GM19025 (cell line): ENCODE data around the gene KIF19.

Source experiments
- ATAC-seq: cut with Tn5 transposase; IDR thresholded peaks from one replicate; pipeline ENCODE4 v1.9.1; 2021; ENCODE audit warnings: mild to moderate bottlenecking, low read depth, moderate library complexity; ENCODE audit not compliant: unreplicated experiment

The KIF19 gene

DNA sequence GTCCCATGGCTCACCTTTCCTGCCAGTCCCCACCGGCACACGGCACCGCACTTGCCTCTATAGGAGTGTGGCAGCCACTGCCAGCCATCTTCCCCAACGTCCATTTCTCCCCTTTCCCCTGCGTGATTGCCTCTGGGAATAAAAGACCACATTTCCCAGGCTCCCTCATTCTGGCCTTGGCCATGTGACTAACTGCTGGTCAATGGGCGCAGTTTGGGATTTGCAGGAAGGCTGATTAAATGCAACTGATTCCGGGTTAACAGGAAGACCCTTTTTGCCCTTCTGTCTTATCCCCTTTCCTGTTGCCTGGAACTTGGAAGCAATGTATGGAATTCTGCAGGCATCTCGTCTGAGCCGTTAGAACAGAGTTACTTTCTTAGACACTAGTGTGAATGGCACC lies 32.7 kb downstream of the KIF19 start:
- no peak for ATAC-seq

DNA sequence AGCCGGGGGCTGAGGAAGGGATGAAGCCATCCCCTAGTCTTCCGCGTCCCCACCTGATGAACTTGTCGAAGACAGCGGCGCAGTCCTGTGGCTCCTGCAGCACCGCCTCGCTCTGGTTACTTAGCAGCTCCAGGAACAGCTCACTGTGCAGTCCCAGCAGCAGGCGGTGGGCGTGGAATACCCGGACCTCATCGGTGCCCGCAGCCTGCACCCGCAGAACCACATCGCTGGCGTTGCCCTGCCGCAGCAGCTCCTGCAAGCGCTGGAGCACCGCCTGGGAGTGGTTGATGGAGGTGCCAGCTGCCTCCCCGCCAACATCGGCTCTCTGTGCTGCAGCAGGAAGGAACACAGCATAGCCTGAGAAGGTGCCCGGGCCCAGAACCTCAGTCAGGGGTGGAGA lies 33.9 kb downstream of the KIF19 start:
- ATAC-seq: no peak

DNA sequence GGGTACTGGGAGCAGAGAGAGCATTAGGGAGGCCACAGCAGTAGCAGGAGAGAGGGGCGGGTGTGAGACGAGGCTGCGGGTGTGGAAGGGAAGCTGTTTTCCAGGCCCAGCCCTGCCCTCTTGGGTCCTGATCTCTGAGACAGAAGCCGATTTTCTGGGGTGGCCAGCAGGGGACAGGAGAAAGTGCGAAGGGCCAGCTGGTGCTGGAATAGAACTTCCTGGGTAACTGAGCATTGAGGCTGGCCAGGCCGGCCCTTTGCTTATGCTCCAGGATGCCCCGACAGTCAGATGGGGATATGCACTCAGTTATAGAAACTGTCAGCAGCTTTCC lies 34.8 kb downstream of the KIF19 start:
- no peak for ATAC-seq

DNA sequence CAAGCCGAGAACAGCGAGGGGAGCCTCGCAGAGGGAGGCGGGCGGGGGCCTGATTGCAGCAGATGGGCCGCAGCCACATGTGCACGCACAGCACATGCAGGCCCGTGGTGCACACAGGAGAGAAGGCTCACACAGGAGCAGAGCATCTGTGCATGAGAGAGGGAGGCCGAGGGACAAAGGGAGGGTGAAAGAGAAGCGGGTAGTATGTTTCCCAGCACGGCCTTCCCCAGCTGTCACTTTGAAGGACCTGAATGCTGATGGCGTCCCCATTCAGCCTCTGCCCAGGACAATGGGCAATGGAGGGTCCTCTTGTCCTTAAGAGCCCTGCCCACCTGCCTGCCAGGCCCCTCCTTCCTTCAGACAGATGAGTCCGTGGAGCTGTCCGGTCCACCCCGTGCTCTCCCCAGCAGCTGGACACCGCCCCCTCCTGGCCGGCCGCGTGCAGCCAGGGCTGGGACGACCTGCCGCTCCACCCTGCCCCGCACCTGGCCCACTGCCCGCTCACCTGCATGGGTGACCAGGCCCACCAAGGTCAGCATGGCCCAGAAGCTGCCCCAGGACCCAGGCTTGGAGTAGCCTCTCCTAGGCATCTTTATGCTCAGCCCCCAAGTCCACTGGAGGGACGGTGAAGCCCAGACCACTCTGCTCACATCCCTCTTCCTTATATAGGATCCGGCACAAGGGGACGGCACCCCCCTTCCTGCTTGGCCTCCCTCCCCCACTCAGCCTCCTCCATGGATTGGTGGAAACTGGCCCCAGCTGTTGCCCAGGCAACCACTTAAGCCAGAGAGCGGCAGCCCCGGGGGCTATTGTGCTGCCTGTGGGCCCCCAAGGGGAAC lies 35.4 kb downstream of the KIF19 start, which contains the start of gene BTBD17:
TSS of gene BTBD17 (minus strand) at position 639 of the 839 bp plus-strand sequence. CDS start at position 590, 49 bp downstream.
- ATAC-seq: no peak

DNA sequence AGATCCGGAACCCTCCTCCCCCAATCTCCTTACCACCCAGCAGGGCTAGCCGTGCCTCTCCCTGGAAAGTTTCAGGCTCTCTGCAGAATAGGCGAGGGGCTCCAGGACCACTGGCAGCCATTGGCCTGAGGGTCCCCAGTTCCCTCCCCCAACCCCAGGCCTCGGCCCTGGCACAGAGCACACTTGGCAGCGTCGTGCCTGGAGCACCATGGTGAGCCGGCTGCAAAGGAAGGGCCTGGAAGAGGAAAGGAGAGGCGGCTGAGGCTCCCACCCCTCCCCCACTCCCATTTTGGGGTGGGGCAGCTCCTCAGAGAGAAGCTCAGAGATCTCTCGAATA lies 36.0 kb downstream of the KIF19 start:
- ATAC-seq: no peak

DNA sequence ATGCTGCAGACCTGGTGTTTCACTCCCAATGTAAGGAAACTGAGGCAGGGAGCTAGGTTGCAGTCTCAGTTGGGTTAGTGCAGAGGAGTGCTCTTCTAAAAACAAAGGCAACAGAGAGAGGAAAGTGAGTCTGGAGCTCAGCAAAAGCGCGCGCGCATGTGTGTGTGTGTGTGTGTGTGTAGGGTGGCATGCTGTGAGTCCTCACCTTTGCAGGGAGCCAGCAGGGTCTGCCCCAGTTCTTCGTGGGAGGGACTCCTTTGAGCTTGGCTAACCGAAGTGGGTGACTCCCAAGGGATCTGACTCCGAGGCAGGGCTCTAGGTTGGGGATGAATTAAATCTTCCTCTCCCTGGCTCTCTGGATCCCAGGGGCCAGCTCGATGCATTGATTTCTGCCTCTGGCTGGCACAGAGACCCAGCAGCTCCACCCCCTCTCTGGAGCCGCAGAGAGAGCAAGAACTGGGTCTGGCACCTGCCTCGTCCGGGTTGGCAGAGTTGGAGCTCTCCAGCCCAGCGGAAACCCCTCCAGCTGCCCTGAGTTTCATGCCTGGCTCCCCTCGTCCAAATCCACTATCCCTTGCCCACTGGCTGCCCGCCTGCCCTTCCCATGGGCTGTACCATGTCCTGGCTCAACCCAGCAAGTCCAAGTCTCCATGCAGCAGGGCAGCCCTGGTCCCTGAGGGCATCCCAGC lies 36.9 kb downstream of the KIF19 start:
- no peak for ATAC-seq

DNA sequence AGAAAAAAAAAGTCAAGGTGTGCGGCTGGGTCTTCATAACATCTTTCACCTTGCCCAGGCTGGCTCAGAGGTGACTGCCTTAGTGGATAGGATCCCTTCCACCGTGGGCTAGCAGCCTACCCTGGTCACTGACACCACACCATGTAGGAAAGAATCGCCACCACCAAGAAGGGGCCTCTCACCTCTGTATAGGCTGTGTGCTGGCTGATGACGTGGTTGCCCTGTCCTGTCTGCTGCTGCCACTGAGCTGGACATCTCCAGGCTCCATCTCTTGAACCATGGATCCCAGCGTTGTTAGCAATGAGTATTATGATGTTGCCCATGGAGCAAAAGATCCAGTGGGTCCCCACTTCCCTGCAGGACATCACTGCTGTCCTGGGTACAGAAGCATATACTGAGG lies 41.2 kb downstream of the KIF19 start, which contains the start of gene GPR142:
TSS of gene GPR142 (plus strand) at position 301 of the 400 bp plus-strand sequence. CDS start 2,035 bp downstream, outside the sequence.
- ATAC-seq: no peak

DNA sequence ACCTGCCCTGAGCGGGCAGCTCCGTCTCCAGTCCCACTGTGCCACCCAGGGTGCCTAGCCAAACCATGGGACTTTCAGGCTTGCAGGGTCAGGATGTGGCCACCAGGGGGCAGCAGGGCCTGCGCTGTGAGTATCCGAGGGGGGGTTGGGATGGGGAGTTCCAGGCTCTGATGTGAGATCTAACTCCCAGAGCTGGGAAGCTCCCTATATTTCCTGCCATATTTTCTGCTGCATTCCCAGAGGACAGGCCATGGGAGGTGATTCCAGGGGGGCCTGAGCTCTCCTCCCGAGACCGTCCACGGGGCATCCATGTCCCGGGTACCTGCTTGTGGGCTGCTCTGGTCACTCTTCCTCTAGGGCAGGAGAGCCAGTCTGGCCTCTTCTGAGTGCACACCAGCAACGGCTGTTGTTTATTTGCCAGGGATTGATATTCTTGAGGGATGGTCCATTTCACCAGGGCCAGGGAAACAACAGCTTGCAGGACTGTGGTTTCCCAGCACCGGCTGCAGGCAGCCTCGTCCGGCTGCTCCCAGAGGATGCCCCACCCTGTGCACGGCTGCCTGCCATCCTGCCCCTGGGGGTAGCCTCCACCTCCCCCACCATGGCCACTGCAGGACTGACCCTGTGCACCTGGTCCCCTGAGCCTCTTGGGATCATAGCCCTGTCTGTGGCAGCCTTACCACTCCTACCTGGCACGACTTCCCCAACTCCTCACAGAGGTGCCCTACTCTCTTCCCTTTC lies 42.5 kb downstream of the KIF19 start:
- ATAC-seq: no peak

DNA sequence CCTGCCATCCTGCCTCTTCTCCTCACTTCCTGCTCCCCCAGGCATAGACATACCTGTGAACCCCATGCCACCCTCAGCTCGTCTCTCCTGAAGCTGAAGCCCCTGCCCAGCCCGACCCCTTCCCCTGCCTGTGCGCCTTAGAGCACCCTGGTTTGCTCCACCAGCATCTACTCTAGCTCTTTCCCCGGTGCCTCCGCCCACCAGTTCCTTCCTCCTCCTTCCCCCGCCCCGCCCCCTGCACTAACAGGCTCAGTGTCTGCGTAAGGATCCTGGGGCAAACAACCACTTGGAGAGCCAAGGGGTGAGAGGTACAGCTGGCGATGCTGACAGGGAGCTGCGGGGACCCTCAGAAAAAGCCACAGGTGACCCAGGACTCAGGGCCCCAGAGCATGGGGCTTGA lies 43.2 kb downstream of the KIF19 start:
- ATAC-seq: no peak

DNA sequence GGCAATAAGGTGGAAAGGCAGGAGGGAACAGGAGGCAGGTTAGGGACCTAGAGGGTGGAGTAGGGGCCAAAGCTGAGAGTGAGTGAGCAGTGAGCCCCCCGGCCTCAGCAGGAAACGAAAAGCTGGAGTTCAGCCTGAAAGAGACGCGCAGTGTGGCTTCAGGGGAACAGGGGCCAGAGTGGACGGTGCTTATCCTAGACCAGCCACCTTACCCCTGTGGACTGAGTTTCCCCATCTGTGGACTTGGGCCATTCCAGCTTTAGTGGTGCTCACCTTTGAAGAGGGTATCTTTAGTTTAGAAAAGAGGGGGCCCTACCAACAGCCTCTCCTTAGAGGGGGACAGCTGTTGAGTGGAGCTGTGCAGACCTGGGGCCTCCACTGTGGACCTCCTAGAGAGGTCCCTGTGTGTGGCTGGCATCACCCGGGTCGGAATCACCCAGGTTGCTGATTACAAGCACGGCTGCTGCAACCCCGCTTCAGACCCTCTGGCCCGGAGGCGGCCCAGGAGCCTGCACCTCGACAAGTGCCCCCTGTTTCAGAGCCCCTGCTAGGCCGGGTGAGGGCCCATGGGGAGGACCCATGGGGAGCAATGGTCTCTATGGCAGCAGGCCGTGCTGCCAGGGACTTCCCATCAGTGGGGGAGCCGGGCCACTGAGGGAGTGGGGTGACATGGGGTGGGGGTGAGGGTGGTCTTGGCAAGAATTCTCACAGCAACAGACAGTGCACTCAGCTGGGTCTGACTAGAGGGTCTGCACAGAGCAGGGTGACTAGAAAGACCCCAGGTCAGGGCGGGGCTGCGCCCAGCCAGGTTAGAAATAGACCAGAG lies 43.9 kb downstream of the KIF19 start:
- ATAC-seq: no peak

DNA sequence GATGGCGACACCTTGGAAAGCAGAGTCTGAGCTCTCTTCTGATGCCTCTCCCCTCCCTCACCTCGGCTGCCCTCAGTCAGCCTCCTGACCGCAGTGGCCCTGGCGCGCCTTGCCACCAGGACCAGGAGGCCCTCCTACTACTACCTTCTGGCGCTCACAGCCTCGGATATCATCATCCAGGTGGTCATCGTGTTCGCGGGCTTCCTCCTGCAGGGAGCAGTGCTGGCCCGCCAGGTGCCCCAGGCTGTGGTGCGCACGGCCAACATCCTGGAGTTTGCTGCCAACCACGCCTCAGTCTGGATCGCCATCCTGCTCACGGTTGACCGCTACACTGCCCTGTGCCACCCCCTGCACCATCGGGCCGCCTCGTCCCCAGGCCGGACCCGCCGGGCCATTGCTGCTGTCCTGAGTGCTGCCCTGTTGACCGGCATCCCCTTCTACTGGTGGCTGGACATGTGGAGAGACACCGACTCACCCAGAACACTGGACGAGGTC lies 45.7 kb downstream of the KIF19 start:
- ATAC-seq: no peak

DNA sequence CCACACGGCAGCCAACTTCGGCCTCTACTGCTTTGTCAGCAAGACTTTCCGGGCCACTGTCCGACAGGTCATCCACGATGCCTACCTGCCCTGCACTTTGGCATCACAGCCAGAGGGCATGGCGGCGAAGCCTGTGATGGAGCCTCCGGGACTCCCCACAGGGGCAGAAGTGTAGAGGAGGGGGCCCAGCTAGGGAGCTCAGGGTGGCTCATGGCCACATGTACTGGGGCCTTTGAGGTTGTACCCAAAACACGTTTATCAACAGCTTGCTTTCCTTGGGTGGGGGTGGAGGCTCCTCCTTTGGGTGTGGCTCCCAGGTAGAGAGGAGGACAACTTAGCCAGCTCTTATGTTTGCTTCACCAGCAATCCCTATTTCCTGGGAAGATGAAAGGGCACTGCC lies 46.4 kb downstream of the KIF19 start:
- no peak for ATAC-seq

DNA sequence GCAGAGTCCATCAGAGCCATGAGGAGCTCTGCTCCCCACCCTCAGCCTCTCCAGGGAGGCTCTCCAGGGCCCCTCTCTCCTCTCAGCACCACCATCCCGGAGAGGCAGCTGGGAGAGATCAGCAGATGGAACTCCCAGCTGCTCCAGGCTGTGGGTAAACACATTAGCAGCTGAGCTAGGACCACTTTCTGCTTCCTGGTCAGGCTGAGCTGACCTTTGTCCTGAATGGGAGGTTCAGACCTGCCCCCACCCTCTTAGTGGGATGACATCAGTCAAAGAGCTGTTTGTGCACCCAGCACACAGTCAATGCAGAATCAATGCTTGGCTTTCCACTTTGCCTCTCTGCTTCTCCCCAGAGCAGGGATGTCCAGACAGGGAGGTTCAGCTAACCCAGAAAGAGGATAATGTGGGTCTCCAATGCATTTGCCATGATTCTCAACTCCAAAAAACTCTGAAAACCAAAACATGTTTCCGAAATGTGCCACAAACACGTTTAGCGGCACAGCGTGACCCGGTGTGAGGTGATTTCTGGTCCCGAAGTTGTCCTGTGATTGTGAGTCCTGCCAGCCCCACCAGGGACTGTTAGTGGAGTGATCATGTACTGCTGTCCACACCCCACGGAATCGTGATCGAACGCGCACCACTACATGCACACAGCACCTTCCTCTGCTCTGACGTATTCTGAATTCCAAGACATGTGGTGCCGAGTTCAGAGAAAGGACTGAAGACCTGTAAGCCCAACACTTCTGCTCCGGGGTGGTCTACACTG lies 48.0 kb downstream of the KIF19 start:
- no peak for ATAC-seq

DNA sequence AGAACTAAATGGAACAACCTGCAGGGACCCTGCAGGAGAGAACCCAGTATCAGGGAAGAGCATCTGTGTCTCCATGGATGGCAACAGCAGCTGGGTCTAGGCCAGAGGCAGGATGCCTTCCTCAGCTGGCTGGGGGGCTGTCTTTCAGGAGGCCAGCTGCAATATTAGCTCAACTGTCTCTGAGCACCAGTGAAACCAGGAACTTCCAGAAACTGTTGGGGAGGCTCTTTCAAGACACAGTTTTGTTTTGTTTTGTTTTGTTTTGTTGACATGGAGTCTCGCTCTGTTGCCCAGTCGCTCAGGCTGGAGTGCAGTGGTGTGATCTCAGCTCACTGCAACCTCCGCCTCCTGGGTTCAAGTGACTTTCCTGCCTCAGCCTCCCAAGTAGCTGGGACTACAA lies 48.8 kb downstream of the KIF19 start:
- no peak for ATAC-seq

DNA sequence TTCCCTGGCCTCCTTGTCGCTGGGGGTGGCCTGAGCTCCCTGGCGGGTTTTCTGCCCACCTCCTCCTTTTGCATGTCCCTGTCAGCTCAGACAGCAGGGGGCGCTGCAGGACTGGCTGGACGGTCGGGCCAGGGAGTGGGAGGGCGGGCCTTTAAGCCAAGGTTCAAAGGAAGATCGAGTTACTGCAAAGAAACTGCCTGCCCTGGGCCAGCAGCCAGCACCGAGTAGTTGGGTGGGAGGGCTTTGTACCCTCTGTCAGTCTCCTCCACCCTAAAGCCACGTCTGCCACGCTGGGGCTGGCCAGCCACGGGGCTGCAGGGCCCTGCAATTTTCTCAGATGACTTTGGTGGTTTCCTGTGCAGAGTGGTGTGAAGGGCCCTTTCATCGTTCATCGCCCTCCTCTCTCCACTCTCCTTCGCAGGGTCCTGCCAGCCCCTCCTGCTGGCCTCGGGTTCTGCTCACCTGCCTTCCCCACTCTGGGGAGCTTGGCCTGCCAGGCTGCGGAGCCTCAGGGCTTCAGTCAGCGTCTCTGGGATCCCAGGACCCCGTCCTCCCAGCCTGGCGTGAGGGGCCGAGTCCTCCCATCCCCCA lies 53.6 kb downstream of the KIF19 start:
- no peak for ATAC-seq

DNA sequence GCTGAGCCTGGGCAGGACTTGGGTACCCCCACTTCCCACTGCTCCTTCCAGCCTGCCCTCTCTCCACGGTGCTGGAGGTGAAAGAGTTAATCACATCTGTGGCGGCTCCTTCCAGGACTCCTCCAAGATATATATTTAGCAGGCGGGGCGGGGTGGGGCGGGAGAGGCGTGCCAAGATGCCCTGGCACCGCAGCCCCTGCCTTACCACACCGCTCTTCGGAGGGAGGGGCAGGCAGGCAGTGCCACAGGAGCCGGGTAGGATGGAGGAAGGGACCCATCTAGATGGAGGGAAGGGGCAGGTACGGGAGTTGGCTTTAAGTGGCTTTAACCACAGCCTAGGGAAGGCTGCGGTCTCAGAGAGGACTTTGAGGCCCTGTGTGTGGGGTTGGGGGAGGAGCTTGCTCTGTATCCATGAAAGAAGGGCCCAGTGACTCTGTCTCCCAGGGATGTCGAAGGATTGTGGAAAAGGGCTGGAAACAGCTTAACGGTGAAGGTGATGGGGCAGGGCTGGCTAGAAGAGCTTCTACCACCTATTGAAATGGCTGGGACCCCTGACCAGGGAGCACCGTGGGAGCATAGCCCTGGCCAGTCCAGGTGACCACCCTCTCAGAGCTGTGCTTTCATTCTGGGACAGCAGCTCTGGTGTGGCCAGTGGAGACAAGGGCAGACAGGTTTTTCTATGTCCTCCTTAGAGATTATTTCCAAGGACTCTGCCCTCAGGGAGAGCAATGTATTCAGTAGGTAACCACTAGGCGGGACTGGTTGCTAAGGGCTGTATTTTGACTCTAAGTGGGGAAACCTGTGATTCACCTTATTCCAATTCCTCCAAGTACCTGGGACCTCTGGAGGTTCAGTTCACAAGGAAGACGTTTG lies 54.3 kb downstream of the KIF19 start:
- no peak for ATAC-seq

DNA sequence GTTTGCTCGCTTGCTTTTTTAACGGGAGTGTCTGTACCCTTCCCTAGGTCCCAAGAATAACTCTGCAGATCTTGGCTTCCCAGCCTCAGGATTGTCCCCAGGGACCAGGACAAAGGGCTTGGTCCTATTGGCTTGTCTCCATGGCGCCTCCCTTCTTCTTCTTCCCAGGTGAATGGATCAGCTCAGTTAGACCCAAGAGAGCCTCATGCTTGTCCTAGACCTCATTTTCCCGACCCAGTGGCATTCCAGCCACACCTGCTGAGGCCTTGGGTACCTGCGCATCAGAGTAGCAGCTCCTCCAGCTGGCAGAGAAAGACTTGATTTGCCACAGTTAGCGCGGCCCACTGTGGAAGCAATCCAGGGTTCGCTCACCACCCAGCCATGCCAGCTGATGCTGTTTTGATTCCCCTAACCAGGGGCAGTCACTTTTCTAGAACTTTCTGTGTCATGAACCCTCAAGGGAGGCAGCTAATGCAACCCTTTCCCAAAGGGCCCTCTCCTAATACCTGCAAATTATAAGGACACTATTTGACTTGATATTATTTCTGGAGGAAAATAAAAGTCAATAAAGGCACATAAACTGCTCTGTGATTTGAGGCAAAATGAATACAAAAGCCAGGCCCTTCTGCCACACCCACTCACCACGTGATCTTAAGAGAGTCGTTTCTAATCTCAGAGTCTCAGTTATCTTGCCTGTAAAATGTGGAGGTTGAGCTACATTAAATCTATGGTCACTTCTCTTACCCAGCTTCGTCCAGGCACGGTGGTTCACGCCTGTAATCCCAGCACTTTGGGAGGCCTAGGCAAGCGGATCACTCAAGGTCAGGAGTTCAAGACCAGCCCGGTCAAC lies 55.2 kb downstream of the KIF19 start:
- no peak for ATAC-seq
